ENCODE results near the gene PPP3CB. TPM values are rescaled to one million over a fixed set of nuclear protein-coding genes. Genes with fewer than 3 reads are reported as not detected.

PPP3CB gene
- total and polyA plus RNA-seq, 8 donors = 12.5 to 77.1 (median 29.1) TPM

DNA sequence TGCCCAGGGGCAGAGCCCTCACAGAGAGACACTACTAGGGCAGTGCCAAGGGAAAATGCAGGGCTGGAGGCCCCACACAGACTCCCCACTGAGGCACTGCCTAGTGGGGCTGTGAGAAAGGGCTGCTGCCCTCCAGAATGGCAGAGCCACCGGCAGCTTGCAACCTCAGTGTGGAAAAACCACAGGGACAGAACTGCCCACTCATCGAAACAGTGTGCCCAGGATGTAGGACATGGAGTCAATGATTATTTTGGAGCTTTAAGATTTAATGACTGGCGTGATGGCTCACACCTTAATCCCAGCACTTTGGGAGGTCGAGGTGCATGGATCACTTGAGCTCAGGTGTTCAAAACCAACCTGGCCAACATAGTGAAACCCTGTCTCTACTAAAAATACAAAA lies 34.9 kb downstream of the PPP3CB start:
- Histone ChIP-seq H3K27me3 (no peaks in the 10 kb centered on the region), H3K36me3 (peaks cover 9 to 77% (median 70%) of the 10 kb centered on the region in 4 donors), H3K9me3 (no peaks in the 10 kb centered on the region), H3K27ac (no peak overlapping the region), H3K4me1 (no peaks in the 10 kb centered on the region), H3K4me3 (no peak overlapping the region)
- DNase-seq = no peak
- intact Hi-C loops (cut with DNase I; ENCODE audit: low total_unique reads) = no loop called here
- 97 to 100% (median 98%) methylated on average over 4 of the region's 4 CpGs for WGBS, 5 donors
- no peak for TF ChIP-seq POLR2AphosphoS5 (IDR thresholded peaks at IDR 0.05)
- TF ChIP-seq POLR2A (IDR thresholded peaks at IDR 0.05) = no peak
- TF ChIP-seq, protein P1, sequence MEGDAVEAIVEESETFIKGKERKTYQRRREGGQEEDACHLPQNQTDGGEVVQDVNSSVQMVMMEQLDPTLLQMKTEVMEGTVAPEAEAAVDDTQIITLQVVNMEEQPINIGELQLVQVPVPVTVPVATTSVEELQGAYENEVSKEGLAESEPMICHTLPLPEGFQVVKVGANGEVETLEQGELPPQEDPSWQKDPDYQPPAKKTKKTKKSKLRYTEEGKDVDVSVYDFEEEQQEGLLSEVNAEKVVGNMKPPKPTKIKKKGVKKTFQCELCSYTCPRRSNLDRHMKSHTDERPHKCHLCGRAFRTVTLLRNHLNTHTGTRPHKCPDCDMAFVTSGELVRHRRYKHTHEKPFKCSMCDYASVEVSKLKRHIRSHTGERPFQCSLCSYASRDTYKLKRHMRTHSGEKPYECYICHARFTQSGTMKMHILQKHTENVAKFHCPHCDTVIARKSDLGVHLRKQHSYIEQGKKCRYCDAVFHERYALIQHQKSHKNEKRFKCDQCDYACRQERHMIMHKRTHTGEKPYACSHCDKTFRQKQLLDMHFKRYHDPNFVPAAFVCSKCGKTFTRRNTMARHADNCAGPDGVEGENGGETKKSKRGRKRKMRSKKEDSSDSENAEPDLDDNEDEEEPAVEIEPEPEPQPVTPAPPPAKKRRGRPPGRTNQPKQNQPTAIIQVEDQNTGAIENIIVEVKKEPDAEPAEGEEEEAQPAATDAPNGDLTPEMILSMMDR (IDR thresholded peaks at IDR 0.05) = no peak
- TF ChIP-seq EP300 (IDR thresholded peaks at IDR 0.05) = no peak

DNA sequence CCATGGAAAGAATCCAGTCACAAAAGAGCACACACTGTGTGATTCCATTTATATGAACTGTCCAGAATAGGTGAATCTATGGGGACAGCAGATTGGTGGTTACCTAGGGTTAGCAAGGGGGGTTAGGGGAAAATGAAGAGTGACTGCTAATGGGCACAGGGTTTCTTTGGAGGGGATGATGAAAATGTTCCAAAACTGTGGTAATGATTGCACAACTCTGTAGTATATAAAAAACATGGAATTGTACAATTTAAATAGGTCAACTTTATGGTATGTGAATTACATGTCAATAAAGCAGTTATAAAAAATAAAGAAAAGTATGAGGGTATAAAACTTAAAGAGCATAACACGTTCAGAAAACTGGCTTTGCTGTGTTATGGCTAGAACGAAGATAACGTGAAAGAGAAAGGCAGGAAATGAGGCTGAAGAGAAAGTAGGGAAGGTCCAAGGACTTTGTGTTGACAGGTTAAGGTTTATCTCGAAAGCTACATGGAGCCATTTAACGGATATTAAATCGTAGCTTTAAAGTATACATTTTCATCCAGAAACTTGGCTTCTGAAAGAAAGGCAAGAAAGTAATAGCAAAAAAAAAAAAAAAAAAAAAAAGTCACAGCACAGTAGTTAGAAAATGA lies 36.0 kb downstream of the PPP3CB start:
- Histone ChIP-seq H3K36me3 (peaks cover 0 to 73% (median 62%) of the 10 kb centered on the region in 4 donors), H3K27ac (no peak overlapping the region), H3K4me3 (no peak overlapping the region), H3K9me3 (no peaks in the 10 kb centered on the region), H3K4me1 (no peaks in the 10 kb centered on the region), H3K27me3 (no peaks in the 10 kb centered on the region)
- WGBS, 5 donors = 87 to 92% (median 89%) methylated on average over 6 of the region's 6 CpGs
- intact Hi-C loops (cut with DNase I; ENCODE audit: low total_unique reads) = no loop called here
- TF ChIP-seq POLR2A (IDR thresholded peaks at IDR 0.05) = no peak
- TF ChIP-seq, protein P1 (IDR thresholded peaks at IDR 0.05) = no peak
- no peak for TF ChIP-seq POLR2AphosphoS5 (IDR thresholded peaks at IDR 0.05)
- TF ChIP-seq EP300 (IDR thresholded peaks at IDR 0.05) = no peak
- DNase-seq = no peak

DNA sequence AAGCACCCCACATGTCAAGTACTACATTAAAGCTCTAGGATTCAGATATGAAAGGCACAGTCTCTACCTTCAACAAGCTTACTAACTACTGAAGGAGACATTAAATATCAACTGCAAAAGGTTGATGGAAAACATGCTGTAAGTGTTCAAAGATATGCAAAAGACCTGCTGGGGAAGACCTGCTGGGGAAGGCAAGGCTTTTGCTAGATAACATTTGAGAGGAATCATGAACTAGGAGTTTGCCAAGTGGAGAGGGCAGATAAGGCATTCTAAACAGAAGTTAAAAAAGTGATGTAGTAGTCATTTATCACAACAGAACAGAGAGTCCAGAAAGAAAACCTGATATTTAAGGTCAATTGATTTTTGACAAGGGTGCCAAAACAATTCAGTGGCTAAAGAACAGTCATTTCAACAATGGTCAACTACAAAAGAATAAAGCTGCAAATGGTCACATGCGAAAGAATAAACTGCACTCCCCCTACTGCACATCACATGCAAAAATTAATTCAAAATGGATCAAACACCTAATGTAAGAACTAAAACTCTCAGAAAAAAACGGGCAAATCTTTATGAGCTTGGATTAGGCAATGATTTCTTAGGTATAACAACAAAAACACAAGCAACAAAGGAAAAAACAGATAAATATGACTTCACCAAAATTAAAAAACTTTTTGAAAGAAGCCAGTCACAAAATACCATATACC lies 39.5 kb downstream of the PPP3CB start:
- Histone ChIP-seq H3K27me3 (no peaks in the 10 kb centered on the region), H3K4me3 (no peak overlapping the region), H3K4me1 (no peaks in the 10 kb centered on the region), H3K27ac (no peak overlapping the region), H3K9me3 (no peaks in the 10 kb centered on the region), H3K36me3 (peaks cover 5 to 72% (median 64%) of the 10 kb centered on the region in 4 donors)
- no peak for DNase-seq
- TF ChIP-seq, protein P1 (IDR thresholded peaks at IDR 0.05) = no peak
- TF ChIP-seq POLR2AphosphoS5 (IDR thresholded peaks at IDR 0.05) (no peak), POLR2A (IDR thresholded peaks at IDR 0.05) (no peak), EP300 (IDR thresholded peaks at IDR 0.05) (no peak)
- 81 to 95% (median 85%) methylated on average over 2 of the region's 2 CpGs for WGBS, 5 donors
- intact Hi-C loops (cut with DNase I; ENCODE audit: low total_unique reads) = no loop called here

DNA sequence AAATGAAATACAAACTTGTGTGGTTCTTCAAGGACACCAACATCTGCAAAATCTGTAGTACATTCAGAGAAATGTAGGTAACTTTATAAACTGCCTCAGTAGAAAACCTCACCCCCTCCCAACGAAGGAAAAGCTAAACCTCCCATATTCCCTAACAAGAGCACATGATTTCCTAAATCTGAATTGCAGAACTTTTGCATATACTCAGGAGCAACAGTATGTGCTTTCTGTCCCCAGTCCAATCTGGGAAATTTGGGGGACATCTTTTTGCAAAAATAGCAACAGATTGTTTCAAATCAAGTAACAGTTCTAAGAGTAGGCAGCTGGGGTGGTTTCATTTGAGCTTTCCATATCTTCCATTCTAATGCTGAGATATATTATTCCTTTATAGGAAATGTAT lies 46.7 kb downstream of the PPP3CB start:
- Histone ChIP-seq H3K27me3 (no peaks in the 10 kb centered on the region), H3K36me3 (peaks cover 19 to 66% (median 61%) of the 10 kb centered on the region in 4 donors), H3K9me3 (no peaks in the 10 kb centered on the region), H3K27ac (no peak overlapping the region), H3K4me1 (no peaks in the 10 kb centered on the region), H3K4me3 (no peak overlapping the region)
- 75 to 98% (median 83%) methylated on average over 1 of the region's 1 CpG for WGBS, 5 donors
- TF ChIP-seq POLR2A (IDR thresholded peaks at IDR 0.05) = no peak
- TF ChIP-seq, protein P1 (IDR thresholded peaks at IDR 0.05) = no peak
- TF ChIP-seq POLR2AphosphoS5 (IDR thresholded peaks at IDR 0.05) = no peak
- intact Hi-C loops (cut with DNase I; ENCODE audit: low total_unique reads) = no loop called here
- no peak for DNase-seq
